ENCODE data around the gene BRIP1. TPM values are rescaled to one million over a fixed set of nuclear protein-coding genes. Genes with fewer than 3 reads are reported as not detected.
"Not testable (repeated sequence)": the region's sequence is repeated elsewhere in the genome, so short reads cannot be mapped to it uniquely, and the experiment has no call there.

Gene BRIP1
- total RNA-seq, 2 donors from 2014 or later = 24.1 to 24.3 TPM

GRCh38 chr17:61722398-61722797 is 140.9 kb downstream of the BRIP1 start:
- DNase-seq (ENCODE audit: low spot score in 2 of 2) (no peak), ATAC-seq (no peak)
- Mint-ChIP-seq H3K27ac (no peak overlapping the region), H3K9me3 (peaks cover 9 to 13% of the 10 kb centered on the region in 2 donors), H3K36me3 (peaks cover 12 to 14% of the 10 kb centered on the region in 2 donors)

DNA sequence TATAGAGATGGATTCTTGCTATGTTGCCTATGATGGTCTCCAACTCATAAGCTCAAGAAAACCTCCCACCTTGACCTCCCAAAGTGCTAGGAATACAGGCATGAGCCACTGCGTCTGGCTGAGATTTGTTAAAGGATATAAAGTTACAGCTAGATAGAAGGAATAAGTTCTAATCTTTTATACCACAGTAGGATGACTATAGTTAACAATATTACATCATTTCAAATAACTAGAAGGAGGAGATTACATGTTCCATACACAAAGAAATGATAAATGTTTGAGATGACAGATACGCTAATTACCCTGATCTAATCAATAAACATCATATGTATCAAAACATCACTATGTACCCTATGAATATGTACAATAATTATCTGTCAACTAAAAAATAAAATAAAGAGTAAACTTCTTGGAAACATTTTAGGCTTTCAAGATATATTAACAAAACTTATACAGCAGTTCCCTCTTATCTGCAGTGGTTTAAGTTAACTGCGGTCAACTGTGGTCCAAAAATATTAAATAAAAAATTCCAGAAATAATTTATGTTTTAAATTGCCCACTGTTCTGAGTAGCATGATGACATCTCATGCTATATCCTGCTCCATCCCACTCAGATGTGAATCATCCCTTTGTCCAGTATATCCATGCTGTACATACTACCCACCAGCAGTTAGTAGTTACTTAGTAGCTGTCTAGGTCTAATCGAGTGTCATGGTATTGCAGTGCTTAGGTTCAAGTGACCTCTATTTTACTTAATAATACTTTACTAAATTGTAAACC is 143.1 kb downstream of the BRIP1 start:
- ATAC-seq (no peak), DNase-seq (ENCODE audit: low spot score in 2 of 2) (no peak)
- Mint-ChIP-seq H3K36me3 (peaks cover 17 to 22% of the 10 kb centered on the region in 2 donors), H3K9me3 (peaks cover 10 to 16% of the 10 kb centered on the region in 2 donors), H3K27ac (no peak overlapping the region)

DNA sequence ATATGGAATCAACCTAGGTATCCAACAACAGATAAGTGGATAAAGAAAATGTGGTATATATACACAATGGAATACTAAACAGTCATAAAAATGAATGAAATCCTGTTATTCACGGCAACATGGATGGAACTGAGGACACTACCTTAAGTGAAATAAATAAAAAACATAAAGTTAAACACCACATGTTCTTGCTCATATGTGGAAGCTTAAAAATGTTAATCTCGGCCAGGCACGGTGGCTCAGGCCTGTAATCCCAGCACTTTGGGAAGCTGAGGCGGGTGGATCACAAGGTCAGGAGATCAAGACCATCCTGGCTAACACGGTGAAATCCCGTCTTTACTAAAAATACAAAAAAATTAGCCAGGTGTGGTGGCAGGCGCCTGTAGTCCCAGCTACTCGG is 144.1 kb downstream of the BRIP1 start:
- DNase-seq (ENCODE audit: low spot score in 2 of 2); ATAC-seq; H3K27ac Mint-ChIP-seq: not testable (repeated sequence)
- Mint-ChIP-seq H3K36me3 (peaks cover 17 to 22% of the 10 kb centered on the region in 2 donors), H3K9me3 (peaks cover 10 to 16% of the 10 kb centered on the region in 2 donors)

- DNase-seq (ENCODE audit: low spot score in 2 of 2) = no peak
- H3K9me3 Mint-ChIP-seq = peaks cover 10 to 16% of the 10 kb centered on the region in 2 donors
- H3K36me3 Mint-ChIP-seq = peaks cover 17 to 22% of the 10 kb centered on the region in 2 donors
- no peak overlapping the region for H3K27ac Mint-ChIP-seq
- ATAC-seq = no peak
Observed at GRCh38 chr17:61718022-61718421, 145.3 kb downstream of the BRIP1 start.

- no peak overlapping the region for H3K27ac Mint-ChIP-seq
Observed at GRCh38 chr17:61717352-61717751, 146.0 kb downstream of the BRIP1 start.

DNA sequence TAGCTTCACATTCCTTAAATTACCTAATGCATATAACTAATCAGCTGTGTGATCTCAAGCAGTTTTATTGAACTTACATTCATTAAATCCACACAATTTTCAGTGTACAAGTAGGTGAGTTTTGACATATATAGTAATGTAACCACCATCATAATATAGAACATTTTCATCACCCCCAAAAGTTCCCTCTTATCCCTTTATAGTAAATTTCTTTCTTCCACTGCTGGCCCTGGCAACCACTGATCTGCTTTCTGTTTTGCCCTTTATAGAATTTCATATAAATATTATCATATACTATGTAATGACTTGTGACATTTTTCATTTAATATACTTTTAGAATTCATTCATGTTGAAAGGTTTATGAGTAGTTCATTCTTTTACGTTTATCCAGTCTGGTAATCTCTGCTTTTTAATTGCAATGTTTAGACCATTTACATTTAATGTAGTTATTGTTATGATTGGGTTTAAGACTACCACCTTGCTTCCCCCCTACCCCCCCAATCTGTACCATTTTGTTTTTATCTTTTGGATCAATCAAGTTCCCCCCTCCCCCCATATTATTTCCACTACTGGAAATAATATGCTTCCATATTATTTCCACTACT is 147.0 kb downstream of the BRIP1 start:
- no peak for ATAC-seq
- Mint-ChIP-seq H3K36me3 (peaks cover 18 to 22% of the 10 kb centered on the region in 2 donors), H3K27ac (no peak overlapping the region), H3K9me3 (peaks cover 10 to 16% of the 10 kb centered on the region in 2 donors)
- no peak for DNase-seq (ENCODE audit: low spot score in 2 of 2)

More at GRCh38 chr17:61717352-61717751, 146.0 kb downstream of the BRIP1 start:
- ATAC-seq (no peak), DNase-seq (ENCODE audit: low spot score in 2 of 2) (no peak)
- H3K36me3 Mint-ChIP-seq = peaks cover 17 to 22% of the 10 kb centered on the region in 2 donors
- H3K9me3 Mint-ChIP-seq = peaks cover 10 to 16% of the 10 kb centered on the region in 2 donors

DNA sequence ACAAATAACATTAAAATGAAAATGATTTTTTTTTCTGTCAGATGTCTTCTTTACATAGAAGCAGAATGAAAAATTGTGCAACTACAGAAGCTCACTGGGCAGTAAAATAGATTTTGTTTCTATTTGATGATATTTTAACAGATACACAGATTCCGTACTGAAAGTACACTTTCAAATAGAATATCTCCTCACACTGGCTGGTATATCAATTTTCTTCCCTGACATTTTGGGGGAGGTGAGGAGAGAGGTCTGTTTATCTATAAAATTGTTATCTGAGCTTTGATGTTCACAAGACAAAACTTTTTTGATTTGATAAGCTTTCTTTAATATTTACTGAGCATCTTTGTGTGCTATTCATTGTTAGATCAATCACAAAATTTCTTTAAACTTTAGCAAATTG is 148.0 kb downstream of the BRIP1 start:
- H3K36me3 Mint-ChIP-seq = peaks cover 25 to 26% of the 10 kb centered on the region in 2 donors
- ATAC-seq (no peak), DNase-seq (ENCODE audit: low spot score in 2 of 2) (no peak)
- peaks cover 10 to 16% of the 10 kb centered on the region in 2 donors for H3K9me3 Mint-ChIP-seq
- H3K27ac Mint-ChIP-seq = no peak overlapping the region

DNA sequence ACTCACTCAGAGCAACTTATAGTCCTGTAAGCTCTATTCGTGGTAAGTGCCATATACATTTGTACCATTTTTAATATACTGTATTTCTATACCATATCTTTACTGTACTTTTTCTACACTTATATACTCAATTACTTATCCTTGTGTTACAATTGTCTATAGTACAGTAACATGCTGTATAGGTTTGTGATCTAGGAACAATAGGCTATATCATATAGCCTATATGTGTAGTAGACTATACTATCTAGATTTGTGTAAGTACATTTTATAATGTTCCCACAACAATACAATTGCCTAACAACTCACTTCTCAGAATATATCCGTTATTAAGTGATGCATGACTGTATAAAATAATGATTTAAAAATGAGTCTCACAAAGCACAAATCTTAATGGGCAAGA is 149.0 kb downstream of the BRIP1 start:
- ATAC-seq (no peak), DNase-seq (ENCODE audit: low spot score in 2 of 2) (no peak)
- no peak overlapping the region for H3K27ac Mint-ChIP-seq
- peaks cover 10 to 16% of the 10 kb centered on the region in 2 donors for H3K9me3 Mint-ChIP-seq
- peaks cover 25 to 28% of the 10 kb centered on the region in 2 donors for H3K36me3 Mint-ChIP-seq

GRCh38 chr17:61713035-61713434 is 150.3 kb downstream of the BRIP1 start:
- ATAC-seq (no peak), DNase-seq (ENCODE audit: low spot score in 2 of 2) (no peak)
- Mint-ChIP-seq H3K36me3 (peaks cover 22 to 29% of the 10 kb centered on the region in 2 donors), H3K9me3 (peaks cover 8 to 9% of the 10 kb centered on the region in 2 donors), H3K27ac (no peak overlapping the region)

DNA sequence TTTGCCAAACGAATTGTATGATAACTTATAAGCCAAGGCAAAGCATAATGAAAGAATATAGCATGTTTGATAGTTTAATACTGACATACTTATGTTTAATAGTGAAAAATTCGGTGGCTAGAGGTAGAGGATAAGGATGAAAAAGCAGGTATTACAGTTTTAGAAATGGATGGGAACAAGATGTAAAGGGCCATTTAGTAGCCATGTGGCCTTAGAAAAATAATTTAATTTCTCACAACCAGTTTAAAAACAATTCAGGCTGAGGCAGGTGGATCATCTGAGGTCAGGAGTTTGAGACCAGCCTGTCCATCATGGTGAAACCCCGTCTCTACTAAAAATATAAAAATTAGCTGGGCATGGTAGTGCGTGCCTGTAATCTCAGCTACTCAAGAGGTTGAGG is 152.8 kb downstream of the BRIP1 start:
- DNase-seq (ENCODE audit: low spot score in 2 of 2) = no peak
- peaks cover 5 to 8% of the 10 kb centered on the region in 2 donors for H3K9me3 Mint-ChIP-seq
- H3K27ac Mint-ChIP-seq = no peak overlapping the region
- no peak for ATAC-seq
- H3K36me3 Mint-ChIP-seq = peaks cover 24 to 31% of the 10 kb centered on the region in 2 donors

DNA sequence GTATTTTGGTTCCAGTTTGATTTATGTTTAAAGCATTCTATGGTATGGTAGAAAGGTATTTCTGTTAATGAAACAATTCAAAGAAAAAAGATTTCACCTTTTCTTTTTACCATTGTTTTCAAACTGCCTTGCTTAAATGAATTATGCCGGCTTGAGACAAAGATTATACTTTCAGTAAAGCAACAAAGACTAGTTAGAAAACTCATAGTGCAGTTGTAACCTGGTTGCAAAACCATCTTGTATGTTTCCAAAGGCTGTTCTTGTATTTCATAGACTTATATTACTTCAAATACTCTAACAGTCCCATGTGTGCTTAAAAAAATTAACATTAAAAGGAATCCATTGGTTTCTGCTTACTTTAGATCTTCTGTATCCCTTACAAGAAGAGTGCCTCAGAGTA is 153.8 kb downstream of the BRIP1 start:
- DNase-seq (ENCODE audit: low spot score in 2 of 2) (no peak), ATAC-seq (no peak)
- Mint-ChIP-seq H3K27ac (no peak overlapping the region), H3K36me3 (peaks cover 24 to 33% of the 10 kb centered on the region in 2 donors), H3K9me3 (peaks cover 5 to 8% of the 10 kb centered on the region in 2 donors)

DNA sequence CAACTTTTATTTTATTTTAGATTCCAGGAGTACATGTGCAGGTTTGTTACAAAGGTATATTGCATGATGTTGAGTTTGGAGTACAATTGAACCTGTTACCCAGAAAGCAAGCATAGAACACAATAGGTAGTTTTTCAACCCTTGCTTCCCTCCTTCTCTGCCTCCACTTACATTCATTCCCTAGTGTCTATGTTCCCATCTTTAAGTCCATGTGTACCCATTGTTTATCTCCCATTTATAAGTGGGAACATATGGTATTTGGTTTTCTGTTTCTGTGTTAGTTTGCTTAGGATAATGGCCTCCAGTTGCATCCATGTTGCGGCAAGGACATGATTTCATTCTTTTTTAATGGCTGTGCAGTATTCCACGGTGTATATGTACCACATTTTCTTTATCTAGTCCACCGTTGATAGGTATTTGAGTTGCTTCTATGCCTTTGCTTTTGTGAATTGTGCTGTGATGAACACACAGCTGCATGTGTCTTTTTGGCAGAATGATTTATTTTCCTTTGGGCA is 158.3 kb downstream of the BRIP1 start:
- DNase-seq (ENCODE audit: low spot score in 2 of 2) (no peak), ATAC-seq (no peak)
- H3K36me3 Mint-ChIP-seq = peaks cover 40 to 49% of the 10 kb centered on the region in 2 donors
- H3K9me3 Mint-ChIP-seq = peaks cover 26 to 30% of the 10 kb centered on the region in 2 donors
- no peak overlapping the region for H3K27ac Mint-ChIP-seq

- peaks cover 33 to 35% of the 10 kb centered on the region in 2 donors for H3K9me3 Mint-ChIP-seq
- no peak overlapping the region for H3K27ac Mint-ChIP-seq
- no peak for ATAC-seq
- DNase-seq (ENCODE audit: low spot score in 2 of 2) = no peak
- peaks cover 37 to 48% of the 10 kb centered on the region in 2 donors for H3K36me3 Mint-ChIP-seq
Observed at GRCh38 chr17:61702450-61702849, 160.9 kb downstream of the BRIP1 start.

DNA sequence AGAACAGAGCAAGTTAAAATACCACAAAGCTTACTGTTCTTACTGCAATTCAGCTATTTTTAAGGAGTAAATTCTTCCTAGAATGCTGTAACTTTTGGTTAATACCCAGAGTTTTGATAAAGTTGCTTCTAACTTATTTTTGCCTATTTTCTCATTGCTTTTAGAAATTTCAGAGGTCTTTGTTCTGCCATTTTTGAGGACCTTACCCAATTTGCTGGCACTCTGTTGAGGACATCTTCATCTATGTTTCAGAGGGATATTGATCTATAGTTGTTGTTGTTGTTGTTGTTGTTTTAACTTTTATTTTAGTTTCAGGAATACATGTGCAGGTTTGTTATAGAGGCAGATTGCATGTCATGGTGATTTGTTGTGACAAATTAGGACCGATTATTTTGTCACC is 161.3 kb downstream of the BRIP1 start:
- ATAC-seq (no peak), DNase-seq (ENCODE audit: low spot score in 2 of 2) (no peak)
- peaks cover 34 to 44% of the 10 kb centered on the region in 2 donors for H3K36me3 Mint-ChIP-seq
- H3K27ac Mint-ChIP-seq = no peak overlapping the region
- peaks cover 31 to 32% of the 10 kb centered on the region in 2 donors for H3K9me3 Mint-ChIP-seq

GRCh38 chr17:61701334-61701733 is 162.0 kb downstream of the BRIP1 start:
- Mint-ChIP-seq H3K27ac (no peak overlapping the region), H3K9me3 (peaks cover 31 to 32% of the 10 kb centered on the region in 2 donors), H3K36me3 (peaks cover 34 to 39% of the 10 kb centered on the region in 2 donors)
- DNase-seq (ENCODE audit: low spot score in 2 of 2) (no peak), ATAC-seq (no peak)

- DNase-seq (ENCODE audit: low spot score in 2 of 2) (no peak), ATAC-seq (no peak)
- H3K27ac Mint-ChIP-seq = no peak overlapping the region
- peaks cover 29 to 30% of the 10 kb centered on the region in 2 donors for H3K36me3 Mint-ChIP-seq
- H3K9me3 Mint-ChIP-seq = peaks cover 26 to 32% of the 10 kb centered on the region in 2 donors
Observed at GRCh38 chr17:61700252-61700651, 163.1 kb downstream of the BRIP1 start.

DNA sequence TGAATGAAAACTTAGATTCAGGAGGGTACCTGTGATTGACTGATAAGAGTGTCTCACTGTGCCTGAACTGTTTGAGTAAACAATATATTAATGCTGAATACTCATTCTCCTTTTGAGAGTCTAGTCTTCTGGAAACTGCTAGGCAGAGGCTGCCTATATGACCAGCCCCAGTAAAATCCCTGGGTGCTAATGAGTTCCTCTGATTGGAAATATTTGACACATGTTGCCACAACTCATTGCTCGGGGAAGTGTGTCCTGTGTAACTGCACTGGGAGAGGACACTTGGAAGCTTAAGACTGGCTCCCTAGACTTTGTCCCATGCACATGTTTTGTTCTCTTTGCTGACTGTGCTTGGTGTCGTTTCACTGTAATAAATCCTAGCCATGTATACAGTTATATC is 163.6 kb downstream of the BRIP1 start:
- Mint-ChIP-seq H3K36me3 (peaks cover 29 to 30% of the 10 kb centered on the region in 2 donors), H3K27ac (no peak overlapping the region), H3K9me3 (peaks cover 26 to 32% of the 10 kb centered on the region in 2 donors)
- DNase-seq (ENCODE audit: low spot score in 2 of 2) (no peak), ATAC-seq (no peak)

Measured in activated naive CD4-positive, alpha-beta T cell treated with anti-CD3 and anti-CD28 coated beads, Interleukin-2, amount 50 U/mL, for 72 hours (primary cell).